Osteoblast (primary cell): ENCODE results near the gene SEMA3A. TPM values are rescaled to one million over a fixed set of nuclear protein-coding genes. Genes with fewer than 3 reads are reported as not detected.

Source experiments
- DNase-seq: peaks from one replicate; pipeline ENCODE4 v3.0.0; 2011; ENCODE audit warnings: low spot score, mixed read lengths; ENCODE audit not compliant: insufficient read length; ENCODE audit errors: missing footprints
- H2AFZ ChIP-seq: 2 replicates; pipeline ENCODE4 v1.6.0; 2011; ENCODE audit warnings: mild to moderate bottlenecking, low read length
- H3K27ac ChIP-seq: 2 replicates; pipeline ENCODE4 v1.5.1; 2011; ENCODE audit warnings: mild to moderate bottlenecking, low read depth, low read length, moderate library complexity
- H3K27me3 ChIP-seq: 2 replicates; pipeline ENCODE4 v1.6.0; 2012; ENCODE audit warnings: mild to moderate bottlenecking, control low read depth, inconsistent platforms, low read length, moderate library complexity; ENCODE audit not compliant: insufficient read depth
- H3K36me3 ChIP-seq: 2 replicates; pipeline ENCODE4 v1.5.1; 2011; ENCODE audit warnings: mild to moderate bottlenecking, low read length, control low read depth, moderate library complexity; ENCODE audit not compliant: insufficient read depth
- H3K4me1 ChIP-seq: 2 replicates; pipeline ENCODE4 v1.5.1; 2011; ENCODE audit warnings: mild to moderate bottlenecking, low read length, control low read depth, moderate library complexity; ENCODE audit not compliant: insufficient read depth
- H3K4me2 ChIP-seq: 2 replicates; pipeline ENCODE4 v1.6.0; 2011; ENCODE audit warnings: mild to moderate bottlenecking, low read length; ENCODE audit not compliant: insufficient read depth
- H3K4me3 ChIP-seq: fragments of 200-600 bp; sonication (generic); 3 replicates; pipeline ENCODE4 v1.5.1; 2012; ENCODE audit warnings: mild to moderate bottlenecking, low read length, inconsistent platforms; ENCODE audit not compliant: insufficient read depth
- H3K79me2 ChIP-seq: 2 replicates; pipeline ENCODE4 v1.6.0; 2012; ENCODE audit warnings: mild to moderate bottlenecking, low read length, control low read depth, inconsistent platforms; ENCODE audit not compliant: insufficient read depth
- H3K9me3 ChIP-seq: 2 replicates; pipeline ENCODE4 v1.5.1; 2011; ENCODE audit warnings: low read depth, low read length, control low read depth
- H4K20me1 ChIP-seq: 2 replicates; pipeline ENCODE4 v1.6.0; 2012; ENCODE audit warnings: mild to moderate bottlenecking, low read length, control low read depth; ENCODE audit not compliant: insufficient read depth
- total RNA-seq: library from RNA; depleted of rRNA; stranded (reverse); fragments of >200 nt; gene quantifications from 2 replicates; pipeline ENCODE4 v1.2.3, GENCODE V29; 2012
- TF ChIP-seq, protein P1 (sequence below): IDR thresholded peaks from 2 replicates; pipeline ENCODE4 v1.5.1; 2011; ENCODE audit warnings: mild to moderate bottlenecking, low read depth, low read length, moderate library complexity; ENCODE audit errors: extremely low read depth

SEMA3A gene
- total RNA-seq, 1 donor = 2.5 TPM

DNA sequence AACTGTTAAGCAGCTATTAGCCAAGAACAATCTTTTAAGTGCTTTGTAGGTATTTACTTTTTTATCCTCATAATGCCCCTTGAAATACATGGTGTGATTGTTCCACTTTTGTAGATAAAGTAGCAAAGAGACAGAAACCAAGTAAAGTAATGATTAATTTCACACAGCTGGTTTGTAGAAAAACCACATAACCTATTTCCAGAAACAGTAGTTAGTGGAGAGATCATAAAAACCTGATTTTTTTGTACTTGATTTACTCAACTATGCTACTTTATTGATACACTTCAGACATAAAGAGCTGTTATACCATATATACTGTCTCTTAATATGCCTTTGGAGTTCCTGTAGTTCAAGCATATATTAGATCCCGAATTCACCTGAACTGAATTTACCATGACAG lies 118.4 kb downstream of the SEMA3A start:
- Histone ChIP-seq H3K36me3 (no peaks in the 10 kb centered on the region), H3K9me3 (no peaks in the 10 kb centered on the region), H3K79me2 (no peaks in the 10 kb centered on the region), H3K4me3 (no peak overlapping the region), H3K27ac (no peak overlapping the region), H2AFZ (no peak overlapping the region), H3K27me3 (no peaks in the 10 kb centered on the region), H3K4me2 (no peak overlapping the region), H3K4me1 (peaks cover 6% of the 10 kb centered on the region), H4K20me1 (no peaks in the 10 kb centered on the region)
- DNase-seq = no peak
- TF ChIP-seq, protein P1, sequence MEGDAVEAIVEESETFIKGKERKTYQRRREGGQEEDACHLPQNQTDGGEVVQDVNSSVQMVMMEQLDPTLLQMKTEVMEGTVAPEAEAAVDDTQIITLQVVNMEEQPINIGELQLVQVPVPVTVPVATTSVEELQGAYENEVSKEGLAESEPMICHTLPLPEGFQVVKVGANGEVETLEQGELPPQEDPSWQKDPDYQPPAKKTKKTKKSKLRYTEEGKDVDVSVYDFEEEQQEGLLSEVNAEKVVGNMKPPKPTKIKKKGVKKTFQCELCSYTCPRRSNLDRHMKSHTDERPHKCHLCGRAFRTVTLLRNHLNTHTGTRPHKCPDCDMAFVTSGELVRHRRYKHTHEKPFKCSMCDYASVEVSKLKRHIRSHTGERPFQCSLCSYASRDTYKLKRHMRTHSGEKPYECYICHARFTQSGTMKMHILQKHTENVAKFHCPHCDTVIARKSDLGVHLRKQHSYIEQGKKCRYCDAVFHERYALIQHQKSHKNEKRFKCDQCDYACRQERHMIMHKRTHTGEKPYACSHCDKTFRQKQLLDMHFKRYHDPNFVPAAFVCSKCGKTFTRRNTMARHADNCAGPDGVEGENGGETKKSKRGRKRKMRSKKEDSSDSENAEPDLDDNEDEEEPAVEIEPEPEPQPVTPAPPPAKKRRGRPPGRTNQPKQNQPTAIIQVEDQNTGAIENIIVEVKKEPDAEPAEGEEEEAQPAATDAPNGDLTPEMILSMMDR = no peak

- H3K4me1 ChIP-seq = peaks cover 6% of the 10 kb centered on the region
- no peaks in the 10 kb centered on the region for H3K36me3 ChIP-seq
- no peaks in the 10 kb centered on the region for H3K27me3 ChIP-seq
- peak overlapping the region; percentile 33 for H3K27ac ChIP-seq
- H2AFZ ChIP-seq = peak overlapping the region; percentile 14
- DNase-seq = peak; percentile 41
- TF ChIP-seq, protein P1 = no peak
- peak overlapping the region; percentile 43 for H3K4me2 ChIP-seq
- H3K79me2 ChIP-seq = no peaks in the 10 kb centered on the region
- no peak overlapping the region for H3K4me3 ChIP-seq
- no peaks in the 10 kb centered on the region for H4K20me1 ChIP-seq
- H3K9me3 ChIP-seq = no peaks in the 10 kb centered on the region
Measured at GRCh38 chr7:84073186-84073875, 121.3 kb downstream of the SEMA3A start.

- H3K9me3 ChIP-seq = no peaks in the 10 kb centered on the region
- no peak overlapping the region for H3K4me2 ChIP-seq
- H3K36me3 ChIP-seq = no peaks in the 10 kb centered on the region
- no peak for DNase-seq
- H3K79me2 ChIP-seq = no peaks in the 10 kb centered on the region
- no peaks in the 10 kb centered on the region for H3K27me3 ChIP-seq
- peaks cover 6% of the 10 kb centered on the region for H3K4me1 ChIP-seq
- no peak overlapping the region for H3K4me3 ChIP-seq
- TF ChIP-seq, protein P1 = no peak
- H2AFZ ChIP-seq = no peak overlapping the region
- H4K20me1 ChIP-seq = no peaks in the 10 kb centered on the region
- H3K27ac ChIP-seq = no peak overlapping the region
Measured at GRCh38 chr7:84070770-84071169, 123.8 kb downstream of the SEMA3A start.

GRCh38 chr7:84069999-84070500 lies 124.5 kb downstream of the SEMA3A start:
- Histone ChIP-seq H3K4me1 (peaks cover 6% of the 10 kb centered on the region), H3K4me3 (no peak overlapping the region), H3K27ac (no peak overlapping the region), H3K79me2 (no peaks in the 10 kb centered on the region), H3K36me3 (no peaks in the 10 kb centered on the region), H2AFZ (no peak overlapping the region), H3K9me3 (no peaks in the 10 kb centered on the region), H3K27me3 (no peaks in the 10 kb centered on the region), H3K4me2 (no peak overlapping the region), H4K20me1 (no peaks in the 10 kb centered on the region)
- TF ChIP-seq, protein P1 = no peak
- no peak for DNase-seq
